GM21381 (cell line): ENCODE results near the gene RNF38.
A peak's percentile ranks its signal among the peaks of the same experiment; 100 is the strongest.
"Not testable (repeated sequence)": the region's sequence is repeated elsewhere in the genome, so short reads cannot be mapped to it uniquely, and the experiment has no call there.

ENCODE experiments used
- ATAC-seq: cut with Tn5 transposase; IDR thresholded peaks from one replicate; pipeline ENCODE4 v1.9.1; 2021; ENCODE audit warnings: mild to moderate bottlenecking, moderate library complexity; ENCODE audit not compliant: unreplicated experiment

Gene RNF38

DNA sequence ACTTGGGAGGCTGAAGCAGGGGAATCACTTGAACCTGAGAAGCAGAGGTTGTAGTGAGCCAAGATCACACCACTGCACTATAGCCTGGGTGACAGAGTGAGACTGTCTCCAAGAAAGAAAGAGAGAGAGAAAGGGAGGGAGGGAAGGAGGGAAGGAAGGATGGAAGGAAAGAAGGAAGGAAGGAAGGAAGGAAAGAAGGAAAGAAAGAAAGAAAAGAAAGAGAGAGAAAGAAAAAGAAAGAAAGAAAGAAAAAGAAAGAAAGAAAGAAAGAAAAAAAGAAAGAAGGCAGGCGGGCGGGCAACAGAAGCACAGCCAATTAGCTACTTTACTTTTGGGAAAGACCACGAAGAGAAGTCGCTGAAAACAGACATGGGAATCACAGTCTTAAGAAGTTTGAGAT lies 9.0 kb upstream of the RNF38 start:
- not testable (repeated sequence) for ATAC-seq

DNA sequence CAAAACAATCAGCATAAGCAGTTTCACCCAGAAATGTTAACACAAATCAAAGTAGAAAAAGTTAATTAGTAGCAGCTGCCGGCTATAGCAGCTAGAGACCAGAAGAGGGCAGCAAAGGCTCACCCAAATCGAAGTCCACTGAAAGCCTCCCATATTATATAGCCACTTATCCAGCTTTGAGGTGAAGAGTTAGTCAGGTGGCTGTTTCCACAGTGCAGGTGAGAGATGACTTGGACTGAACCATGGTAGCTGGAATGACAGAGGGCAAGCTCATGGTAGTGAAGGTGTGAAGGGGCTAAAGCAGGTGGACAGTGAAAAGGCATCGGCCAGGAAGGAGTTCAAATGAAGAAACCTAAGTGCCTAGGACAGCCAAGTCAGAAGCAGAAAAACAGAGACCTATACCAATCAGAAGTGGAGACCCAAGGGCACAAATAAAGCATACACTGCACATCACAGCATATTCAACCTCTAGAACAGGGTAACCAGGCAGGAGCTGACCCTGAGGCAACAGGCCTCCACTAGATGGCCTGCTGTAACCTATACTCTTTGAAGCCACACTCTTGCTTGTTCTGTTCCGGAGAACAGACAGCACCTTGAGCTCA lies 7.2 kb upstream of the RNF38 start:
- no peak for ATAC-seq

DNA sequence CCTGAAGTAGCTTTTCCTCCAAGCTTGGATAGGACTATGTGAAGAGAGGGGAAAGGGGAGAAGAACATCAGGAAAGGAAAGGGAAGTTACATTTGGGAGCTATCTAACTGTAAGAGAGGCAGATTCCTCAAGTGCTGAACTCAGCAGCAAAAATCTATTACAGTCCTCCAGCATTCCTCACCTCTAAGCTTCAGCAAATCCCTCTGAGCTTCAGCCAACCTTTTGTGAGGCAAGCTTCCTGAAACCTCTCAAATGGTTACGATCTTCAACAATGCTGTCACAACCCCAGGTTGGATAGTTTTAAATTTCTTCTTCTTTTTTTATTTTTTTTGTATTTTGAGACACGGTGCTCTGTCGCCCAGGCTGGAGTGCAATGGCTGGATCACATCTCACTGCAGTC lies 2.5 kb upstream of the RNF38 start:
- ATAC-seq: no peak

DNA sequence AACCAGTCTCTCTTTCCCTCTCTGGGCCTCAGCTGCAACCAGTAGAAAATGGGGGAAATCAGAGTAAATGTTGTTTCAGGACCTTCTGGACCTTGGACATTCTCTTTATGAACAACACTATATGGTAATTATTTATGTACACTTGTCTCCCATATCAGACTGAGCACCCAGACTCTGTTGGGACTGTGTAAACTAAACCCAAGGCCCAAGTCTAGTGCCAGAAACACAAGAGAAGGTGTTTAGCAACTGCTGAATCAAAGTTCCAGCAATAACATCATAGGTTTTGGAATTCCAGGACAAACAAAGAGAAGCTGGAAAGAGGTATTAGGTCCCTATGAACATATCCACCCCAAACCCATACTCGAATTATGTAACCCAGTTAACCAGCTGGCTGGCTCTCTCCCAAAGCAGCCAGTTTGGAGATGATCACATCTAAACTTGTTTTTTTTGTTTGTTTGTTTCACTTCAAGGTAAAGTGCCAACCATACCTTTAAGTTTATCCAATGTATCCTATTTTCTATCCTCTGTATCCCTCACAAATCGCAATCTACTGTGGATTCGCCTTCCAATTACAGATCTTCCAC lies 1.9 kb upstream of the RNF38 start:
- no peak for ATAC-seq

DNA sequence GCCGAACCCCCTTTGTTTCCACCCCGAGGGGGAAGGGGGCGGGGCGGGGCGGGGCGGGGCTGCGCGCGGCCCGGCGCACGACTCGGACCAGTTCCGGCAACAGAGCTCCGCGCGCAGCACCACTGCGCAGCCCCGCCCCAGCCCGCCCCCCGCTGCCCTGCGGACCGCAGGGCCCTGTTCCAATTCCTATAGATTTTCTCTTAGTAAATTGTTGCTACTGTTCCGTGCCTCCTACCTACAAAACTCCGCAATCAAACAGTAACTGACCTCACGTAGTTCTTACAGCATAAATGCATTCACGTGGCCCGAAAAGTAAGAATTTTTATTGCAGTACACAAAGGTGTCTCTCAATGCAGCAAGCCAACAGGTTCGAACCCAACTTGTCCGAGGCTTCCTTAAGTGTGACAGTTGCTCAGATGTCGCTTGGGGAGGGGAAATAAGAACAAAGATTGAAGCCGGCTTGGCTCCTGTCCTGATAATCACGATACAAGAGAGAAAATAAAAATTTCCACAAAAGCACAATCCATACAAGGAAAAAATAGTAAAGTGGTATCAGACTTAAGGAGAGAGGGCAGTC lies 1.2 kb upstream of the RNF38 start:
- peak; percentile 56 for ATAC-seq

DNA sequence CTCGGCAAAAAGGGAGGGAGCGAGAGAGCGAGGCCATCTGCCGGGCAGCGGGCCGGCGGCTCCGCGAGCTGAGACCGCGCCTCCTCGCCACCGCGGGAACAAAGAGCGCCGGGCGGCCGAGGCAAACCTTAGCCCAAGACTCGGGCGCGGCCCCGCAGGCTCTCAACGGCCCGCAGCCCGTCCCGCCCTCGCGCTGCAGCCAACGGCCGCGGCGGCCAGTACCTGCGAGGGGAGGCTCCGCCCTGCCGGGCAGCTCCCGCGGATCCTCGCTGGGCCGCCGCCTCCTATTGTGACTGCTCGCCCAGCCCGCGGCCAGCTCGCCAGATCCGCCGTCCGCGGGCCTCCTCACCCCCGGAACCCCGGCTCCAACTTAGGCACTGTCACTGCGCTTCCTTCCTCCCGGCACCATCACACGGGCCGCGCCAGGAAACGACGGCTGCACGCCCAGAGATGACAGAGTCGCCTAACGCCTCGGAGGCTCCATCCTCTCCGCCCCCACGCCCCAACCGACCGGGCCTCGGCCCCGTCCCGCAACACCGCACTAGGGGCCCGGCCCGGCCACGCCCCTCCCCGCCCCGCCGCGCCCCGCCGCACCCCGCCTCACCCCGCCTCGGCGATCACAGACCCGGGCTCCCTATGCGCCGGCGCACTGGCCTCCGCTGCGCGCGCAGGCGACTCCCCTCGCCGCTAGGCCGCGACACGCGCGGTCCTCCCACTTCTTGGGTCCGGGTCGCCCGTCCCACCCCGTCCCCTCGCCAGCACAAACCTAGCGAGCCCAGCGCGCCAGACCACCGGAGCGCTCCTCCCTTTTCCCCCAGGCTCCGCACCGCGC lies 479 bp upstream of the RNF38 start:
- peak; percentile 69 for ATAC-seq

DNA sequence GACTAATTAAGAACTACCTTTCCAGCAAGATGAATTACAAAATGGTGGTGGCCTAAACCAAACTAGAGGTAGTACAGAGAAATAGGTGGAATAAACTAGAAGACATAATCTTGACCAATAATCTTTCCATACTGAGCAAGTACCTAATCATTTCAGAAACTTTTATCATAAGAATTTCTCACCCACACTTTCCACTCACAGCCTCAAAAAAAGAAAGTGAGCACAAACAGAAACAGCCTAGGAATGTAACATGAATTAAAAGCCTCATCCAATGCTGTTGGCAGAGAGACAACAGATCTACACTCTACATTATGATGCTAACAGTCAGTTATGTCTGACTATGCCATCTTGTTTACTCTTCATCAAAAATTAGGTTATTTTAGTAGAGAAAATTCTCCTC lies 1.3 kb downstream of the RNF38 start:
- ATAC-seq: no peak

DNA sequence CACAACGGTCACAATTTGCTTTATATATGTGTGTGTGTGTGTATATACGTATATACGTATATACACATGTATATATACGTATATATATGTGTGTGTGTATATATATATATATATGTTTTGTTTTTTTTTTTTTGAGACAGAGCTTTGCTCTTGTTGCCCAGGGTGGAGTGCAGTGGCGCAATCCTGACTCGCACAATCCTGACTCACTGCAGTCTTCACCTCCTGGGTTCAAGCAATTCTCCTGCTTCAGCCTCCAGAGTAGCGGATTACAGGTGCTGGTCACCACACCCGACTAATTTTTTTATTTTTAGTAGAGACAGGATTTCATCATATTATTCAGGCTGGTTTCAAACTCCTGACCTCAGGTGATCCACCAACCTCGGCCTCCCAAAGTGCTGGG lies 3.1 kb downstream of the RNF38 start:
- ATAC-seq: no peak

DNA sequence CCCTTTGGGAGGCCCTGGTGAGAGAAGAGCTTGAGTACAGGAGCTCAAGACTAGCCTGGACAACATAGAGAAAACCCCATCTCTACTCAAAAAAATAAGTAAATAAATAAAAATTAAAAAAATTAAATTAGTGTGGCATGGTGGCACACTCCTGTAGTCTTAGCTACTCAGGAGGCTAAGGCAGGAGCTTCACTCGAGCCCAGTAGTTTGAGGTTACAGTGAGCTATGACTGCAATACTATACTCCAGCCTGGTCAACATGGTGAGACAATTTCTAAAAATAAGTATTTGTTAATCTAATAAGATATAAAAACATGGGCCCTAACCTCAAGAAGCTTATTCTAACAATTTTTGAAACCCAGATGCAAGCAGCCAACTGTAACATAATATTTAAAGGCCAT lies 7.6 kb downstream of the RNF38 start:
- no peak for ATAC-seq

DNA sequence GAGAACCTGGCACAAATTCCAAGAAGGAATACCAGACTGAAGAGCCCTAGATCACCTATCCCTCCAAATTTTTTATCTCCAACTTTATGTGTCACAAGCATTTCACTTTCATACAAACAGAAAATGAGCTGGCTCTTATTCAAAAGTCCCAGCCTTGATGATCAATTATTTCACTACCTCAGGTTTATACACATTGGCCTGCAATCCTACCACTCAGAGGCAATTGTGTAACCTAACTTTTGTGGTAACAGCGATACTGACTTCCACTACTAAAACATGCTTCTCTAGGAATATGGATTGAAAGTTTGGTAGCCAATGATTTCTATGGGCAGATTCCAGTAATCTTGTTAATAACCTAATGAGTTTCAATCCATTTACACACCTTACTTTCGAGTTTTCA lies 10.5 kb downstream of the RNF38 start:
- ATAC-seq: no peak

DNA sequence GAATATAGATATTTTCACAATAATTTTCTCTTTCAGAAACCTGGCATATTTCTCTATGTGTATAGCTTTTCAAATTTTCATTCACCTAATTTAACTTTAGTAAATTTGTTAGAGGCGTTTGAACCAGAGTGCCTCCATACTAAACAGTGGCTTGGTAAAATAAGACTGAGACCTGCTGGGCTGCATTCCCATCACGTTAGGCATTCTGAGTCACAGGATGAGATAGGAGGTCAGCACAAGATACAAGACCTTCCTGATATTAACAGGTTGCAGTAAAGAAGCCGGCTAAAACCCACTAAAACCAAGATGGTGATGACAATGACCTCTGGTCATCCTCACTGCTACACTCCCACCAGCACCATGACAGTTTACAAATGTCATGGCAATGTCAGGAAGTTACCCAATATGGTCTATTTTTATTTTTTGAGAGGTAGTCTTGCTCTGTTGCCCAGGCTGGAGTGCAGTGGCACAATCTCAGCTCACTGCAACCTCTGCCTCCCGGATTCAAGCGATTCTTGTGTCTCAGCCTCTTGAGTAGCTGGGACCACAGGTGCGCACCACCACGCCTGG lies 13.6 kb downstream of the RNF38 start:
- ATAC-seq: not testable (repeated sequence)

DNA sequence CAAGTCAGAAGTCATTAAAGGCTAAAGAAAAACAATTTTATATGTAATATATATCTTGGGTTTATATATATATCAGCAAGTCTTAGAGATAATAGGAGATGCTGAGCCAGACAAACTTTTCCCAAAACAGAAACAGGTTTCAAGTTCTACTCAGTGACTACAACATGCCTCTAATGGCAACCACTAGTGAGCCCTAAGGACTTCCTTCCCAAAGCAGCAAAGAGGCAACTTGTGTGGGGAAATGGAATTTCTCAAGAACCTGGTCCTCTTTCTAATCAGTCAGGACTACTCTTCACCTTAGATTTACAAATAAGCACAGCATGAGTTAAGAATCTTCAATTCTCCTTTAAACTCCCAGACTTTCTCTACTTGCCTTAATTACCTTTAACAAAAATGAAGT lies 17.6 kb downstream of the RNF38 start:
- no peak for ATAC-seq

DNA sequence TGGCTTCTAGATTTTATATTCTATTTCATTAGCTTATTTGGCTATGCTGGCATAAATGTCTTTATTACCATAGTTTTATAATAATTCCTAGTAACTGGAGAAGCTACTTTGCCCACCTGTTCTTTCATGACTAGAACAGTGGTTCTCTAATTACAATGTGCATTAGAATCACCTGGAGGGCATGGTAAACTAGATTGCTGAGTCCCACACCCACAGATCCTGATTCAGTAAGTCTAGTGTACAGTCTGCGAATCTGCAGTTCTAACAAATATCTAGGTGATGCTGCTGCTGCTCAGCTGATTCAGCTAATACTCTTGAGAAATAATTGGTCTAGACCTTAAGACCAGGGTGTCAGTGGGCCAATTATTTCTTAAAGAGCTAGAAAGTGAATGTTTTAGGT lies 35.5 kb downstream of the RNF38 start:
- no peak for ATAC-seq

DNA sequence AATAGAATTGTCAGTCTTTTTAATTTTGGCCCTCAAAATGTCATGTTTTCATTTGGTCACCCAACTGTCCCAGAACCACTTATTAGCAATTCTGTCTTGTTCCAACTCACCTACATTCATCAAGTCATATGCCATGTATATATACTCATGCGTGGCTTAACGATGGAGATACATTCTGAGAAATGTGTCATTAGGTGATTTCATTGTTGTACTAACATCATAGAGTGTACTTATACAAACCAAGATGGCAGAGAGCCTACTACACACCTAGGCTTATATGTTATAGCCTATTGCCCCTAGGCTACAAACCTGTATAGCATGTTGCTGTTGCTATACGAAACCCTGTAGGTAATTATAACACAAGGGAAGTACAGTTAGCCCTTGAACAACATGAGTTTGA lies 36.6 kb downstream of the RNF38 start:
- ATAC-seq: no peak

DNA sequence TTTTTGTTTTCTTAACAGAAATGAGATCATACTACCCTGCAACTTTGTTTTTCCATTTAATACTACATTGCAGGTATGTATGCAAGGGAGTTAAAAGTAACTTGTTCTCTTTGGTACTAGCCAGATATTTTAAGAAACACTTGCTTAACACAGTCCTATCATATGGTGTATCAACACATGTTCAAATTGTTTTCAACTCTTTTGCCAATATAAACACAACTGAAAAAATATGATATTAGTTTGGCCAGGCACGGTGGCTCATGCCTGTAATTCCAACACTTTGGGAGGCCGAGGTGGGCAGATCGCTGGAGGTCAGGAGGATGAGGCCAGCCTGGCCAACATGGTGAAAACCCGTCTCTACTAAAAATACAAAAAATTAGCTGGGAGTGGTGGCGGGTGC lies 41.6 kb downstream of the RNF38 start:
- ATAC-seq: no peak

DNA sequence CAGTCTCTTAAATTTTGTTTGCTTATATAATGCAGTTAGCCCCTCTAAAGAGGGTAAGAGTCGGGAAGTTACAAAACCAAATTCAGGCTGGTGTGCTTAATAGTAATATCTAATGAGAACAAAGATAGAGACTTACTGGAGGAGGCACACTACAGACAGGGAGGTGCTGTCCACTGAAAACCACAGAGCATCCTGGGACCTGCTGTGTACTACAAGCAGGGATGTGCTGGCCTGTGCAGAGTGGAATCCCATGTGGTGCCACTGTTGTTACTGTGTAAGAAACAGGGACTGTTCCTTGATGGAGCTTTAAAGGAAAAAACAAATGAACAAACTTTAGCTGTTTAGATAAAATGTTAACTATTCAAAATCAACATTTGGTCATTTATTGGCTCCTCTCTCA lies 42.4 kb downstream of the RNF38 start:
- ATAC-seq: no peak

DNA sequence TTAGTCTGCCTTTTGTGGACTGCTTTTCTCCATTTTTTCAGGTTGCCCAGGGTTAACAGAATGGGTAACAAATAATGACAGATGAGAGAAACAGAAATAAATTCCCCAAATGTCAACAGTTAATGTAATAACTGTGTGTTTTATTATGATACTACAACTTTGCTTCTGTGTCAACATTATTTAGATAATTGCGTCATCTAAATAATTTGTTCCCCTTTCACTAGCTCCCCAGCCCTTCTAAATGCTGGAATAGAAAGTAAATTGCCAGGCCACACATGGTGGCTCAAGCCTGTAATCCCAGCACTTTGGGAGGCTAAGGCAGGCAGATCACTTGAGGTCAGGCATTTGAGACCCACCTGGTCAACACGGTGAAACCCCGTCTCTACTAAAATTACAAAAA lies 53.5 kb downstream of the RNF38 start:
- no peak for ATAC-seq

DNA sequence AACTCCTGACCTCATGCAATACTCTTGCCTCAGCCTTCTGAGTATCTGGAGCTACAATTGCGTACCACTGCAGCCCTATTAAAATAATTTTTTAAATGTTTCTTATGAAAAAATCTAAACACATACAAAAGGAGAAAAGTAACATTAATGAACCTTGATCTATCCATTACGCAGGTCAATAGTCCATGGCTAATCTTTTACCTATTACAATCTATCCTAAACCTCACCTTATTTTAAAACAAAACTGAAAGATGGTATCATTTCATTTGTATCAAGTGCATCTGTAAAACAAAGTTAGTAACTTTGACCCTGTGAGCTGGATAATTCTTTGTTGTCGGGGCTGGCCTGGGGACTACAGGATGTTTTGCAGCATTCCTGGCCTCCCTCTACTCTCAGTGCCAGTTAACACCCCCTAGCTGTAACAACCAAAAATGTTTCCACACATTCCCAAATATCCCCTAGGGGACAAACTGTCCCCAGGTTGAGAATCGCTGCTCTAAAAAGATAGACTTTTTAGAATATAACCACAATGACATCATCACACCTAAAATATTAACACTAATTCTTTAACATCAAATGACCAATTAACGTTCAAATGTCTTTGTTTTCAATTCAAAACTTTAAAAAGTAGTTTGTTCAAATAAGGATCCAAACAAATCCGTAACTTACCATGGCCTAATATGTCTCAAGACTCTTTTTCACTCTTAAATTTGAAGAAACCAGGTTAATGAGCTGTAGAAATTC lies 54.8 kb downstream of the RNF38 start:
- ATAC-seq: no peak

DNA sequence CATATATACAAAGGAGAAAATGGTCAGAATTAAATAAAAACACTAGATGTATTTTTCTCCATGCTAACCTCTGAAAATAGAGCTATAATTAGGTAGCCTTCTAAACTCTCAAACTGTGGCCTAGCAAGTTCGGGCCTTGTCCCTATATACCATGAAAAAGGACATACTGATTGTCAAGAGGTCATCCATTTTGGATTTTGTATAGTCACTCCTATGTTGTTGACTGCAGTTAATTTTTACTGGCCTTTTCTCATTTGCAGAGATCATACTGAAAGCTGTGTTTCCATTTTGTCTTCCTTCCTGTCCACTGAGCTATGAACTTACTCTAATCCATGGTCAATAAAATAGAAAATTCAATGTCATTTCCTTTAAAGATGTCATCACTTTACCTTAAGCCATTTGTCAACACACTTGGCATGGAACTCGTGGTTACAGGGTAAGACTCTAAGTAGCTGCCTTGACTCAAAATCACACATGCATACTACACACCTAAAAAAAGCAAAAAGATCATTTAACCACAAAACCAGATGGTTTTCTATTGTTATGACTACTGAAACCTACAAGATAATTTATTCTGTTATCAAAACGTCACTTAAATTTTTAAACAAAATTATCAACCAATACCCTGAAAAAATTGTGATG lies 58.0 kb downstream of the RNF38 start:
- no peak for ATAC-seq

DNA sequence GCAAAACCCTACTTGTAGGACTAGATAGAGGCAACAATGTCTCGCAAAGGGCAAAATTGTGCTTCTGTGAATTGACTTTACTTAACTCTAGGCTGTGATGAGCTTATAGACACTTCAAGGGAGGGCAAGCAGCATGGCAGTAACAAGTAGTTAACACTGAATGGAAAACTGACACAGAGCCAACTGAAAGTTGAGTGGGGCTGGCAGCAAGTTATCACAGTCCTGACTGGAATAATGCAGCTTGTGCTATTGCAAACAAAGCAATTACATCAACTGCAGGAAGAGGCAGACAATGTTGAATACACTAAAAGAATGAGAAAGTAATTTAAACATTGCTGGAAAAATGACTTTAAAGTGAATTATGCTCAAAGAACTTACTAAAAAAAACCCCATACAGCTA lies 62.2 kb downstream of the RNF38 start:
- no peak for ATAC-seq

DNA sequence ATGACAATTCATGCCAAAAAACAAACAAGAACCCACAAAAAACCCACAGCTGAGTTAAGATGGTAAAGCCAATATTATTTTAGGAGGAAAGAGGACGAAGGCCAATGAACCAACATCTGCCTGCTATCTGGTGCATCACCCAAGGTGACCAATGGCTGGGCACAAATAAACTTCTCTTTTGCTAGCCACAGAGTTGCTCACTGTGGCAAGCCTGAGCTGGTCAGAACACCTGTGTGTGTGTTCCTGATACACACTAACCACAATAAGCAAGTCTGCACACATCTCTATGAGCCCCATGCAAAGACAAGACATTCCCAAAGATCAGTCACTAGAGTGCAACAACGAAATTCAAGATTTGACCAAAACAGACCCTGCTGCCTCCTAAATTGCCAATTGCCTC lies 63.1 kb downstream of the RNF38 start:
- no peak for ATAC-seq
